ENCODE results near the gene SPATA6L.

DNA sequence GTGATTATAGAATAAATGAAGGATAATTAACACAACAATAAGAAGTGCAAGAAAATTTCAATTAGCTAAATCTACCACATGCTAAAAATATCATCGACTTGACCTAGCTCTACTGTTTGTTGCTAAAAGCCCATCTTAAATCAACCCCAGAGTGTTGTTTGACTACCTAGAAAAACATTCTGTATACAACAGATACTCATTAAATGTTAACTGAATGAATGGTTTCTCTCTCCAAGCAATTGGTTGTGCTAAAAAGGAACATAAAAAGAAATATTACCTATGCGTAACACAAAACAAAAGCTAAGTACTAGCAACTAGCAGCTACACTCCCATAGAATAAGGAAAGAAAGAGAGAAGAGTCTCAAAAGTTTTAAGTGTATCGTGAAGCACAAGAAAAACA, 9.7 kb downstream of the SPATA6L start:
- TF ChIP-seq, protein P1, sequence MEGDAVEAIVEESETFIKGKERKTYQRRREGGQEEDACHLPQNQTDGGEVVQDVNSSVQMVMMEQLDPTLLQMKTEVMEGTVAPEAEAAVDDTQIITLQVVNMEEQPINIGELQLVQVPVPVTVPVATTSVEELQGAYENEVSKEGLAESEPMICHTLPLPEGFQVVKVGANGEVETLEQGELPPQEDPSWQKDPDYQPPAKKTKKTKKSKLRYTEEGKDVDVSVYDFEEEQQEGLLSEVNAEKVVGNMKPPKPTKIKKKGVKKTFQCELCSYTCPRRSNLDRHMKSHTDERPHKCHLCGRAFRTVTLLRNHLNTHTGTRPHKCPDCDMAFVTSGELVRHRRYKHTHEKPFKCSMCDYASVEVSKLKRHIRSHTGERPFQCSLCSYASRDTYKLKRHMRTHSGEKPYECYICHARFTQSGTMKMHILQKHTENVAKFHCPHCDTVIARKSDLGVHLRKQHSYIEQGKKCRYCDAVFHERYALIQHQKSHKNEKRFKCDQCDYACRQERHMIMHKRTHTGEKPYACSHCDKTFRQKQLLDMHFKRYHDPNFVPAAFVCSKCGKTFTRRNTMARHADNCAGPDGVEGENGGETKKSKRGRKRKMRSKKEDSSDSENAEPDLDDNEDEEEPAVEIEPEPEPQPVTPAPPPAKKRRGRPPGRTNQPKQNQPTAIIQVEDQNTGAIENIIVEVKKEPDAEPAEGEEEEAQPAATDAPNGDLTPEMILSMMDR (IDR thresholded peaks at IDR 0.05): no peak
- TF ChIP-seq POLR2A (IDR thresholded peaks at IDR 0.05): no peak

All from thyroid gland (tissue), 4 donors.